Left lung (tissue), 10 donors: ENCODE measurements around the gene SPOCK1. TPM values are rescaled to one million over a fixed set of nuclear protein-coding genes. Genes with fewer than 3 reads are reported as not detected.

Experiments
- ATAC-seq: fragments of 200-7000 bp; cut with Tn5 transposase; one replicate; pipeline ENCODE4 v1.9.1; 2020; ENCODE audit warnings: moderate library complexity
- DNase-seq, 4 donors: peaks; one replicate each; pipeline ENCODE4 v3.0.0-alpha.2; 2013 to 2020
- H3K27ac ChIP-seq, 2 donors: fragments of 200-600 bp; sonication (generic) in 1 of 2; one replicate each; pipeline versions ENCODE4 v1.5.0 to v1.8.0; 2020 to 2021
- H3K27me3 ChIP-seq, 2 donors: fragments of 200-600 bp; sonication (generic) in 1 of 2; one replicate each; pipeline versions ENCODE4 v1.5.0 to v1.8.0; 2020 to 2021
- H3K36me3 ChIP-seq, 2 donors: fragments of 200-600 bp; sonication (generic) in 1 of 2; one replicate each; pipeline versions ENCODE4 v1.5.0 to v1.8.0; 2020 to 2021
- H3K4me1 ChIP-seq, 2 donors: fragments of 200-600 bp; one replicate each; pipeline ENCODE4 v1.8.0; 2021
- H3K4me3 ChIP-seq, 2 donors: fragments of 200-600 bp; sonication (generic) in 1 of 2; one replicate each; pipeline versions ENCODE4 v1.5.0 to v1.8.0; 2020 to 2021; ENCODE audit warnings: mild to moderate bottlenecking in 1 of 2
- H3K9me3 ChIP-seq, 2 donors: fragments of 200-600 bp; sonication (generic) in 1 of 2; one replicate each; pipeline versions ENCODE4 v1.5.0 to v1.8.0; 2020 to 2021
- intact Hi-C, 2 donors: fragments of 100-400 bp; cut with DNase I; formaldehyde crosslinking; loops; one replicate each; pipeline versions ENCODE4 v1.11.2 to v1.14.2; 2022
- polyA plus RNA-seq, 6 donors: library from polyadenylated mRNA; unstranded; fragments of 120-200 nt; gene quantifications; one replicate each; pipeline ENCODE4 v1.2.1, GENCODE V29; 2013; ENCODE audit not compliant: insufficient read length in 6 of 6
- total RNA-seq, 2 donors: library from RNA; stranded (reverse); fragmentation: NEBNext Ultra II Directional; extraction: Animal tissue kit (Norgen Biotek cat#: 25700); gene quantifications; one replicate each; pipeline ENCODE4 v1.2.1, GENCODE V29; 2021
- TF ChIP-seq, protein P1 (sequence below), 2 donors: fragments of 200-600 bp; sonication (generic) in 1 of 2; IDR thresholded peaks; one replicate each; pipeline versions ENCODE4 v1.5.0 to v1.8.0; 2021; ENCODE audit warnings: antibody characterized with exemption in 2 of 2
- donor health status: DM: no; HTN: yes; CAD: no.
- donor health status: DM: no; HTN: no; CAD: no.

Gene SPOCK1
- total and polyA plus RNA-seq, 8 donors, result 0.43 to 7.6 (median 0.73) TPM

DNA sequence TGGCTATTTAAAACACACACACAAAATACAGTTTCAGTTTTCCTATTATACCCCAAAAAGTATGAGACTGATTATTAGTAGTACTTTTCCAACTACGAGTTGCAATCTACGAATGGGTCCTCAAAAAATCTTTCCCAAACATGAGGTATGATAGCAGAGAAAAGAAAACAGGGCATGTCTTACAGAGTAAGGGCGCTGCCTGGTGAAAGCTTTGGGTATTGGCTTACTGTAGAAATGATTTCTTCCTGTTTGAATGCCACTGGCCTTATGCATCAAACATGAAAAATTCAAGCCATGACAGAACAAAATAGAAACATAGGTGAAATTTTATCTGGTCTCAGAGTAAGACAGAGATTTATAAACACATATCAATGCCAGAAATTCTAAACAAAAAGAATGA is 448.0 kb downstream of the SPOCK1 start:
- H3K4me1 ChIP-seq, result no peaks in the 10 kb centered on the region
- TF ChIP-seq, protein P1, sequence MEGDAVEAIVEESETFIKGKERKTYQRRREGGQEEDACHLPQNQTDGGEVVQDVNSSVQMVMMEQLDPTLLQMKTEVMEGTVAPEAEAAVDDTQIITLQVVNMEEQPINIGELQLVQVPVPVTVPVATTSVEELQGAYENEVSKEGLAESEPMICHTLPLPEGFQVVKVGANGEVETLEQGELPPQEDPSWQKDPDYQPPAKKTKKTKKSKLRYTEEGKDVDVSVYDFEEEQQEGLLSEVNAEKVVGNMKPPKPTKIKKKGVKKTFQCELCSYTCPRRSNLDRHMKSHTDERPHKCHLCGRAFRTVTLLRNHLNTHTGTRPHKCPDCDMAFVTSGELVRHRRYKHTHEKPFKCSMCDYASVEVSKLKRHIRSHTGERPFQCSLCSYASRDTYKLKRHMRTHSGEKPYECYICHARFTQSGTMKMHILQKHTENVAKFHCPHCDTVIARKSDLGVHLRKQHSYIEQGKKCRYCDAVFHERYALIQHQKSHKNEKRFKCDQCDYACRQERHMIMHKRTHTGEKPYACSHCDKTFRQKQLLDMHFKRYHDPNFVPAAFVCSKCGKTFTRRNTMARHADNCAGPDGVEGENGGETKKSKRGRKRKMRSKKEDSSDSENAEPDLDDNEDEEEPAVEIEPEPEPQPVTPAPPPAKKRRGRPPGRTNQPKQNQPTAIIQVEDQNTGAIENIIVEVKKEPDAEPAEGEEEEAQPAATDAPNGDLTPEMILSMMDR (IDR thresholded peaks at IDR 0.05), result no peak
- no peaks in the 10 kb centered on the region for H3K36me3 ChIP-seq
- no peak overlapping the region for H3K27ac ChIP-seq
- DNase-seq (no peak), ATAC-seq (no peak)
- H3K9me3 ChIP-seq, result no peaks in the 10 kb centered on the region
- no peak overlapping the region for H3K4me3 ChIP-seq
- intact Hi-C loops, result no loop called here
- no peaks in the 10 kb centered on the region for H3K27me3 ChIP-seq

DNA sequence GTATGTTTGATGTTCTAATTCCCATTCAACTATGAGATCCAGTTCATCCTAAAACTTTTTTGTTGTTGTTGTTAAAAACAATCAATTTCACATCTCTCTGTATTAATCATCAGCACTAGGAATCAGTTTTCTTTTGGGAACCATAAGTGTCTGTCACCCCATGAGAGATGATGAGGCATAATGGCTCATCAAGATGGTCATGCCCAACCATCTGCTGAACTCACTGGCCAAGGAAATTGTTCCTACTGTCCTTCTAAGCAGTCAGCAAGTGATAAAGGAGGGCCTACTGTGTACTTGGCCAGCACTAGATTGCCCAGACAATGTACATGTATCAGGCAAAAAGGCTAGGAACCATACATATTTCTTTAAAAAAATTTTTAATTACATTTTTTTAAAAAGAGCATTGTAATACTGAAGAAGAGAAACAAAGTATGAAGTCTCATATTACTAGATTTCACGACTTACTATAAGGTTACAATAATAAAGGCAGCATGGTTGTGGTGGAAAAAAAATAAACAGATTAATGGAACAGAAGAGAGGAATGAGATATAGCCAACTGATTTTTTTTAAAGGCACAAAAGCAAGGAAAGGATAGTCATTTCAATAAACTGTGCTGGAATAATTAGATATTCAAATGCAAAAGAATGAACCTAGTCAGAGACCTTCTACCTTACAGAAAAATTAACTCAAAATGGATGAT is 458.3 kb downstream of the SPOCK1 start:
- H3K36me3 ChIP-seq, result no peaks in the 10 kb centered on the region
- intact Hi-C loops, result no loop called here
- no peak for DNase-seq
- H3K27ac ChIP-seq, result no peak overlapping the region
- TF ChIP-seq, protein P1 (IDR thresholded peaks at IDR 0.05), result no peak
- H3K9me3 ChIP-seq, result peaks cover 0 to 17% of the 10 kb centered on the region in 2 donors
- no peaks in the 10 kb centered on the region for H3K4me1 ChIP-seq
- H3K4me3 ChIP-seq, result no peak overlapping the region
- peaks cover 0 to 4% of the 10 kb centered on the region in 2 donors for H3K27me3 ChIP-seq
- ATAC-seq, result no peak

DNA sequence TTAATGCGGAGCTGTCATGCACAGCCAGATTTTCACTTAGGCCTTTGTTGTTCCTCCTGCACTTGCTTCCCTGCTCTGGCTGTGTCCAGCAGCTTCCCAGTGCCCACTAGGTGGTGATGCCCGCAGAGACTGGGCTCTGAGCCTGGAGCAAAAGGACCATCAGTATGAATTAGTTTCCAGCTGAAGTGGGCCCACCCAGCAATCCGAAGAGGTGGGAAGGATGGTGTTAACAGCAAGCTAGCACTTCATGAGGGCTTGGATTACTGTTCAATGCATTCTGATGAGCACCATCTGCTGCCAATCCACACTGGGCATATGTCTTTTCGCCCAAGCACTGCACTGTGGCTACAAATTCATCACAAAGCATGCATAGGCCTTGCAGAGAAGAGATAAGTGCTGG is 459.1 kb downstream of the SPOCK1 start:
- intact Hi-C loops, result no loop called here
- no peak for DNase-seq

DNA sequence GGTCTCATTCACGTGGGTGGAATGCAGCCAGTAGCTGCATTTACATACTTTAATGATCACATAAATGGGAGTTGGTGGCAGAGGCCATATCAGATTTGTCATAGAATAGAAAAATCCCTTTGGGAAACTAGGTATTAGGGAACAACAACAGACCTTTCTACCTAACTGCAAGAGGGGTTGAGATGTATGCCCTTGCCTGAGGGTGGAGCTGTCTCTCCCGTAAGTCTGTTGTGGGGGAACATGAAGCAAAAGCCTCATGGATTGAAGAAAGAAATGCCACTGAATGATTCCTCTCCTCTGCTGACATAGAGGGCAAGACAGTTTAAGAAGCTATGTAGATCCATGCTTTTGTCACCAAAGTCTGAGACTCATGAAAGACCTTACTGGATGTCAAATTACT is 461.3 kb downstream of the SPOCK1 start:
- DNase-seq (no peak), ATAC-seq (no peak)
- peaks cover 0 to 11% of the 10 kb centered on the region in 2 donors for H3K9me3 ChIP-seq
- intact Hi-C loops, result no loop called here
- H3K4me3 ChIP-seq, result no peak overlapping the region
- H3K27ac ChIP-seq, result no peak overlapping the region
- no peaks in the 10 kb centered on the region for H3K4me1 ChIP-seq
- TF ChIP-seq, protein P1 (IDR thresholded peaks at IDR 0.05), result no peak
- H3K36me3 ChIP-seq, result no peaks in the 10 kb centered on the region
- H3K27me3 ChIP-seq, result peaks cover 0 to 15% of the 10 kb centered on the region in 2 donors

More for the DNA sequence above, 459.1 kb downstream of the SPOCK1 start:
- no peaks in the 10 kb centered on the region for H3K4me1 ChIP-seq
- peaks cover 0 to 9% of the 10 kb centered on the region in 2 donors for H3K27me3 ChIP-seq
- peaks cover 0 to 17% of the 10 kb centered on the region in 2 donors for H3K9me3 ChIP-seq
- H3K36me3 ChIP-seq, result no peaks in the 10 kb centered on the region
- TF ChIP-seq, protein P1 (IDR thresholded peaks at IDR 0.05), result no peak
- H3K27ac ChIP-seq, result no peak overlapping the region
- ATAC-seq, result no peak
- H3K4me3 ChIP-seq, result no peak overlapping the region

DNA sequence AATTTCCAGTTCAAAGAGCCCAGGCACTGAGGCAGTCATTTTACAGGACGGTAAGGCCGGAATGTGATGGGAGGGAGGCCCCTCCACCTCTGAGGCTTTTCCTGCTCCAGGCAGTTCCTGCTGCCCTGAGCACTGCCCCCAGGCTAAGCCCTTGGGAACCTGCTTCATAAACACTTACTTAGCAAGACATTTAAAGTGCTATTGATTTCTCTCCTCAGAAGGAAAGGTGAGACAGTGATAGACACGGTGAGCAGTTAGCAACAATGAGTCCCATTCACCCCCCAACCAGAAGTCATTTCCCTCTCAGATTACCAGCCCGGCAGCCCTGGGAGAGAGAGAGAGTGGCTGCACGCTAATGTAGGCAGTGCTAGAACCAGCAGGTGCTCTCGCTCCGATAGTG is 462.5 kb downstream of the SPOCK1 start:
- TF ChIP-seq, protein P1 (IDR thresholded peaks at IDR 0.05), result no peak
- H3K36me3 ChIP-seq, result no peaks in the 10 kb centered on the region
- peaks cover 0 to 15% of the 10 kb centered on the region in 2 donors for H3K27me3 ChIP-seq
- no peaks in the 10 kb centered on the region for H3K9me3 ChIP-seq
- intact Hi-C loops, result no loop called here
- ATAC-seq, result no peak
- no peak overlapping the region for H3K4me3 ChIP-seq
- no peak overlapping the region for H3K27ac ChIP-seq
- no peaks in the 10 kb centered on the region for H3K4me1 ChIP-seq
- DNase-seq, result peak in 1 of 4 donors; percentile 5
